ENCODE results near the gene RPS23.
A peak's percentile ranks its signal among the peaks of the same experiment; 100 is the strongest.

Gene RPS23

GRCh38 chr5:82277987-82278710 is at the start of gene RPS23:
Gene RPS23 (minus strand): TSS chr5:82278354. CDS start chr5:82278323, 31 bp downstream.
- TF ChIP-seq, protein P1, sequence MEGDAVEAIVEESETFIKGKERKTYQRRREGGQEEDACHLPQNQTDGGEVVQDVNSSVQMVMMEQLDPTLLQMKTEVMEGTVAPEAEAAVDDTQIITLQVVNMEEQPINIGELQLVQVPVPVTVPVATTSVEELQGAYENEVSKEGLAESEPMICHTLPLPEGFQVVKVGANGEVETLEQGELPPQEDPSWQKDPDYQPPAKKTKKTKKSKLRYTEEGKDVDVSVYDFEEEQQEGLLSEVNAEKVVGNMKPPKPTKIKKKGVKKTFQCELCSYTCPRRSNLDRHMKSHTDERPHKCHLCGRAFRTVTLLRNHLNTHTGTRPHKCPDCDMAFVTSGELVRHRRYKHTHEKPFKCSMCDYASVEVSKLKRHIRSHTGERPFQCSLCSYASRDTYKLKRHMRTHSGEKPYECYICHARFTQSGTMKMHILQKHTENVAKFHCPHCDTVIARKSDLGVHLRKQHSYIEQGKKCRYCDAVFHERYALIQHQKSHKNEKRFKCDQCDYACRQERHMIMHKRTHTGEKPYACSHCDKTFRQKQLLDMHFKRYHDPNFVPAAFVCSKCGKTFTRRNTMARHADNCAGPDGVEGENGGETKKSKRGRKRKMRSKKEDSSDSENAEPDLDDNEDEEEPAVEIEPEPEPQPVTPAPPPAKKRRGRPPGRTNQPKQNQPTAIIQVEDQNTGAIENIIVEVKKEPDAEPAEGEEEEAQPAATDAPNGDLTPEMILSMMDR (IDR thresholded peaks at IDR 0.05; ENCODE audit: borderline replicate concordance, control extremely low read depth, extremely low read depth, insufficient read depth, missing control alignments) = no peak
- in situ Hi-C loops (cut with MboI; ENCODE audit: low sequenced_read_pairs, unreplicated experiment) = no loop called here
- DNase-seq (ENCODE audit: low spot score) = peak; percentile 88

- no peak for DNase-seq (ENCODE audit: low spot score)
- in situ Hi-C loops (cut with MboI; ENCODE audit: low sequenced_read_pairs, unreplicated experiment) = no loop called here
- TF ChIP-seq, protein P1 (IDR thresholded peaks at IDR 0.05; ENCODE audit: borderline replicate concordance, control extremely low read depth, extremely low read depth, insufficient read depth, missing control alignments) = no peak
These were observed 49.8 kb upstream of the RPS23 start for GRCh38 chr5:82327941-82328340.

GRCh38 chr5:82325996-82326395 is 47.8 kb upstream of the RPS23 start:
- in situ Hi-C loops (cut with MboI; ENCODE audit: low sequenced_read_pairs, unreplicated experiment) = no loop called here
- no peak for DNase-seq (ENCODE audit: low spot score)
- TF ChIP-seq, protein P1 (IDR thresholded peaks at IDR 0.05; ENCODE audit: borderline replicate concordance, control extremely low read depth, extremely low read depth, insufficient read depth, missing control alignments) = no peak

GRCh38 chr5:82325155-82325554 is 47.0 kb upstream of the RPS23 start:
- in situ Hi-C loops (cut with MboI; ENCODE audit: low sequenced_read_pairs, unreplicated experiment) = no loop called here
- TF ChIP-seq, protein P1 (IDR thresholded peaks at IDR 0.05; ENCODE audit: borderline replicate concordance, control extremely low read depth, extremely low read depth, insufficient read depth, missing control alignments) = no peak
- no peak for DNase-seq (ENCODE audit: low spot score)

DNA sequence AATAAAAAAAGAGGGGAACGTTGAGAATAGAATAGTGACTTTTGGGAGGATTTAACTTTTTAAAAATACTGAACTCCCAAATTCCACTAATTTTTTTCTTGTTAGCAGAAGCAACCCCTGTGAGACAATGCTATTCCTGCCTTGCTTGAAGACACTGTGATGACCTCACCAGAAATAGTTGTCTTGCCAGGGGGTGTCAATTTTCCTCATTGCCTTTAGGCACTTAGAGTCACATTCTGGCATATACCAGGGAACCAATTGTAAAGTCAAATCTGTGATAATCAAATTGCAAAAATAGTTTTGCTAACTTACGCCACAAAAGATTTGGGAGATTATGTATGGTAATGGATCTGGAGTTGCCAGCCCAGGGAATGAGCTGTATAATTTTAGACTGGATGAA is 42.8 kb upstream of the RPS23 start:
- DNase-seq (ENCODE audit: low spot score) = no peak
- TF ChIP-seq, protein P1 (IDR thresholded peaks at IDR 0.05; ENCODE audit: borderline replicate concordance, control extremely low read depth, extremely low read depth, insufficient read depth, missing control alignments) = no peak
- in situ Hi-C loops (cut with MboI; ENCODE audit: low sequenced_read_pairs, unreplicated experiment) = no loop called here

DNA sequence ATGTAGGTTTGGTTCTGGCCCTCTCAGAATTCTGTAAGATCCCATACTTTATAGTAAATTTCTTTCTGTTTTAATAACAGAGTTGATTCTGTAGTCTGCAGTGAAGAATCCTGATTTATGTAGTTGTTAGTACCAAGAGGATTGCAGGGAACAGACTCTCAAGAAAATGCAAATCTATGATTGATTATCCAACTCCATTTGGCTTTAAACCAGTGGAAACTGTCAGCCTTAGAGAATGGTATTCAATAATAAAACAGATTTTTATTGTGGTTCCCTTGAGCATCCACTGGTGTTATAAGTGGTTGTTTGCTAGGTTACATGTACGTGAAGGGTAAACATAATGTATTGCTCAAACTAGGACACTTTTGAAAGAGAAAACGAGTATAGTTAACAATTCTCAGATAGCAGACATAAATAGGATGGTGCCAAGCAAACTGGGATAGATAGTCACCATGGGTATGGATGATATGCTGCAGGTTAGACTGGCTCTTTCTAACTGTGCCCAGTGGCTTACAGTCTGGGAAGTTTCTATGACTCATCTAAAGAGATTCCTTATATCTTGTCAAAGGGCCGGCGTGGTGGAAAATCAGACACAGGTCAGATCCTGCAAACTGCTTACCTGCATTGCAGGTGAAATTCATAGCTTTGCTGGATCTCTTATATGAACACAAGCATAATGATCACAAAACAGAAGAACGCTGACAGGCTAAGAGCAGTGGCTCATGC is 41.7 kb upstream of the RPS23 start:
- in situ Hi-C loops (cut with MboI; ENCODE audit: low sequenced_read_pairs, unreplicated experiment) = no loop called here
- TF ChIP-seq, protein P1 (IDR thresholded peaks at IDR 0.05; ENCODE audit: borderline replicate concordance, control extremely low read depth, extremely low read depth, insufficient read depth, missing control alignments) = no peak
- DNase-seq (ENCODE audit: low spot score) = no peak
